Prostate gland (tissue), 2 donors: ENCODE measurements around the gene TAF6. TPM values are rescaled to one million over a fixed set of nuclear protein-coding genes. Genes with fewer than 3 reads are reported as not detected.

Experiments
- DNase-seq: peaks from one replicate; pipeline ENCODE4 v3.0.0-alpha.2; 2019; ENCODE audit warnings: low spot score
- H3K27ac ChIP-seq, 2 donors: fragments of 200-600 bp; sonication (generic); 2 replicates each; pipeline ENCODE4 v1.5.1; 2017 to 2019
- H3K27me3 ChIP-seq: fragments of 200-600 bp; sonication (generic); replicated peaks from 2 replicates; pipeline ENCODE4 v1.5.1; 2019; ENCODE audit not compliant: insufficient read depth
- H3K36me3 ChIP-seq, 2 donors: fragments of 200-600 bp; sonication (generic); 1 replicate in 1 of 2; 2 replicates in 1 of 2; pipeline versions ENCODE4 v1.5.1 to v1.8.1; 2017 to 2019
- H3K4me1 ChIP-seq: fragments of 200-600 bp; sonication (generic); replicated peaks from 2 replicates; pipeline ENCODE4 v1.5.1; 2019
- H3K4me3 ChIP-seq, 2 donors: fragments of 200-600 bp; sonication (generic); 2 replicates each; pipeline ENCODE4 v1.5.1; 2017 to 2019
- H3K9me3 ChIP-seq: fragments of 200-600 bp; sonication (generic); 2 replicates; pipeline ENCODE4 v1.5.1; 2017
- POLR2A ChIP-seq: fragments of 450-650 bp; IDR thresholded peaks from one replicate; pipeline ENCODE4 v1.6.1; 2016; ENCODE audit warnings: antibody characterized with exemption, mild to moderate bottlenecking
- POLR2AphosphoS5 ChIP-seq: sonication (generic); formaldehyde crosslinking; IDR thresholded peaks from one replicate; pipeline ENCODE4 v1.6.1; 2017; ENCODE audit warnings: antibody characterized with exemption
- WGBS: methylation state at CpG from one replicate; pipeline ENCODE4 v1.1.5; 2018; 5-methylcytosine and 5-hydroxymethylcytosine counted together
- intact Hi-C: fragments of 100-400 bp; cut with DNase I; formaldehyde crosslinking; loops from one replicate; pipeline ENCODE4 v1.14.2; 2022
- total RNA-seq, 2 donors: library from RNA; depleted of rRNA; stranded (reverse); fragments of >200 nt; gene quantifications; one replicate each; pipeline ENCODE4 v1.1.0, GENCODE V29; 2016
- TF ChIP-seq, protein P1 (sequence below), 4 experiments: fragments of 200-600 bp in 2 of 4; fragments of 450-650 bp in 2 of 4; sonication (generic) in 2 of 4; IDR thresholded peaks; 1 replicate in 3 of 4; 2 replicates in 1 of 4; pipeline ENCODE4 v1.5.1; 2016 to 2019; ENCODE audit warnings: antibody characterized with exemption in 4 of 4, mild to moderate bottlenecking in 2 of 4, moderate library complexity in 2 of 4

TAF6 gene
- total RNA-seq, 2 donors from 2014 or later, result 68.3 to 79.8 TPM

DNA sequence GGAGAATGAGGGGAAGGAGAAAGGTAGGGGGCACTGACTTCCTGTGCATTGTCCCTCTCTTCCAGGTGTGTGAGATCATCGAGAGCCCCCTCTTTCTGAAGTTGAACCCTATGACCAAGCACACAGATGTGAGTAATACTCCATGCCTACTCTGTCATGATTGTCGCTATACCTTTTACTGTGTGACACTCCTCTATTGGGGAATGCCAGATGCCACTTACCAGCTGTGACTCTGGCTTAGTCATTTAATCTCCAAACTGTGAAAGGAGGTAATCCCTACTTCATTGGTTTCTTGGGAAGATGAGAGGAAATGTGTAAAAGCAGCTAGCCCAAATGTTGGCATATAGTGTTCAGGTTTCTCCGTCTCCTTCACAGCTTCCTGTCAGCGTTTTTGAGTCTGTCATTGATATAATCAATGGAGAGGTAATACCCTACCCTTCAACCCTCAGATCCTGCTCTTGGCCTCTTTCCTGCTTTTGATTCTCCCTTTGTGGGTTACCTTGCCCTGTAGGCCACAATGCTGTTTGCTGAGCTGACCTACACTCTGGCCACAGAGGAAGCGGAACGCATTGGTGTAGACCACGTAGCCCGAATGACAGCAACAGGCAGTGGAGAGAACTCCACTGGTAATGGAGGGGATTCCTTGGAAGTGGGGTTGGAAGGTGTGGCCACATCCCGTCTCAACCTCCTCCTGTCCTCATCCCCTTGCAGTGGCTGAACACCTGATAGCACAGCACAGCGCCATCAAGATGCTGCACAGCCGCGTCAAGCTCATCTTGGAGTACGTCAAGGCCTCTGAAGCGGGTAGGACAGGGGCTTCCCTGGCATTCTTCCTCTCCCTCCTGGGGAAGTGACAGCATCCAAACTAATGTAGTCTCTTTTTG lies 28.4 kb downstream of the TAF6 start:
- 83% methylated on average over 14 of the region's 14 CpGs for WGBS
- H3K36me3 ChIP-seq, result peaks cover 1 to 44% of the 10 kb centered on the region in 2 donors

GRCh38 chr7:100089458-100090196 lies 29.5 kb downstream of the TAF6 start:
- peak overlapping the region; percentile 87 to 94 for H3K4me3 ChIP-seq
- H3K27me3 ChIP-seq, result no peaks in the 10 kb centered on the region
- no peaks in the 10 kb centered on the region for H3K9me3 ChIP-seq
- H3K27ac ChIP-seq, result peak overlapping the region in 1 of 2 donors; percentile 86
- WGBS, result 27% methylated on average over 7 of the region's 7 CpGs
- H3K36me3 ChIP-seq, result peaks cover 0 to 33% of the 10 kb centered on the region in 2 donors
- no peak for TF ChIP-seq POLR2A
- TF ChIP-seq POLR2AphosphoS5, result no peak
- TF ChIP-seq, protein P1, sequence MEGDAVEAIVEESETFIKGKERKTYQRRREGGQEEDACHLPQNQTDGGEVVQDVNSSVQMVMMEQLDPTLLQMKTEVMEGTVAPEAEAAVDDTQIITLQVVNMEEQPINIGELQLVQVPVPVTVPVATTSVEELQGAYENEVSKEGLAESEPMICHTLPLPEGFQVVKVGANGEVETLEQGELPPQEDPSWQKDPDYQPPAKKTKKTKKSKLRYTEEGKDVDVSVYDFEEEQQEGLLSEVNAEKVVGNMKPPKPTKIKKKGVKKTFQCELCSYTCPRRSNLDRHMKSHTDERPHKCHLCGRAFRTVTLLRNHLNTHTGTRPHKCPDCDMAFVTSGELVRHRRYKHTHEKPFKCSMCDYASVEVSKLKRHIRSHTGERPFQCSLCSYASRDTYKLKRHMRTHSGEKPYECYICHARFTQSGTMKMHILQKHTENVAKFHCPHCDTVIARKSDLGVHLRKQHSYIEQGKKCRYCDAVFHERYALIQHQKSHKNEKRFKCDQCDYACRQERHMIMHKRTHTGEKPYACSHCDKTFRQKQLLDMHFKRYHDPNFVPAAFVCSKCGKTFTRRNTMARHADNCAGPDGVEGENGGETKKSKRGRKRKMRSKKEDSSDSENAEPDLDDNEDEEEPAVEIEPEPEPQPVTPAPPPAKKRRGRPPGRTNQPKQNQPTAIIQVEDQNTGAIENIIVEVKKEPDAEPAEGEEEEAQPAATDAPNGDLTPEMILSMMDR (IDR thresholded peaks at IDR 0.05), result no peak
- no peak for DNase-seq
- H3K4me1 ChIP-seq, result peaks cover 4% of the 10 kb centered on the region
- intact Hi-C loops, result loop anchor here (5.0 kb wide), 1 partner anchor 38 kb away; the partner anchor contains the start of gene MBLAC1

More for the DNA sequence above, 28.4 kb downstream of the TAF6 start:
- Histone ChIP-seq H3K9me3 (no peaks in the 10 kb centered on the region), H3K27ac (no peak overlapping the region), H3K4me1 (peaks cover 4% of the 10 kb centered on the region), H3K27me3 (no peaks in the 10 kb centered on the region), H3K4me3 (no peak overlapping the region)
- no peak for DNase-seq
- TF ChIP-seq, protein P1 (IDR thresholded peaks at IDR 0.05), result no peak
- TF ChIP-seq POLR2AphosphoS5 (no peak), POLR2A (no peak)
- intact Hi-C loops, result no loop called here

GRCh38 chr7:100088621-100089457 lies 30.3 kb downstream of the TAF6 start, which contains the start of gene COPS6:
TSS of gene COPS6 (plus strand) at chr7:100088969. CDS start at chr7:100088991, 22 bp downstream.
- Histone ChIP-seq H3K27me3 (no peaks in the 10 kb centered on the region), H3K36me3 (peaks cover 0 to 27% of the 10 kb centered on the region in 2 donors), H3K27ac (peak within 1 kb of the TSS; percentile 83 to 86), H3K4me3 (peak within 1 kb of the TSS; percentile 87 to 94), H3K9me3 (no peaks in the 10 kb centered on the region), H3K4me1 (peaks cover 4% of the 10 kb centered on the region)
- TF ChIP-seq, protein P1 (IDR thresholded peaks at IDR 0.05), result peak in 2 of 4 experiments; percentile 3 to 31
- TF ChIP-seq POLR2A (no peak), POLR2AphosphoS5 (peak; percentile 89)
- under 1% methylated on average over 67 of the region's 68 CpGs for WGBS
- peak; percentile 72 for DNase-seq
- intact Hi-C loops, result loop anchor here (5.0 kb wide), 1 partner anchor 38 kb away; the partner anchor contains the start of gene MBLAC1

- H3K36me3 ChIP-seq, result peaks cover 0 to 23% of the 10 kb centered on the region in 2 donors
- DNase-seq, result no peak
- H3K9me3 ChIP-seq, result no peaks in the 10 kb centered on the region
- peak overlapping the region; percentile 83 to 86 for H3K27ac ChIP-seq
- TF ChIP-seq POLR2A (no peak), POLR2AphosphoS5 (no peak)
- TF ChIP-seq, protein P1 (IDR thresholded peaks at IDR 0.05), result no peak
- H3K27me3 ChIP-seq, result no peaks in the 10 kb centered on the region
- peaks cover 4% of the 10 kb centered on the region for H3K4me1 ChIP-seq
- intact Hi-C loops, result loop anchor here (5.0 kb wide), 1 partner anchor 39 kb away; the partner anchor contains the start of gene MBLAC1
- WGBS, result 74% methylated on average over 11 of the region's 11 CpGs
- H3K4me3 ChIP-seq, result peak overlapping the region; percentile 87 to 94
Measured at GRCh38 chr7:100088095-100088620, 31.0 kb downstream of the TAF6 start.
